Measurements from ENCODE around the gene SHROOM4. TPM values are rescaled to one million over a fixed set of nuclear protein-coding genes. Genes with fewer than 3 reads are reported as not detected.

Gene SHROOM4
- total and polyA plus RNA-seq, 2 of the 13 experiments (the other 11 are each of a cell fraction or from before 2014, with no cell fraction given): 0.08 to 0.18 TPM

GRCh38 chrX:50707405-50707804 is 106.6 kb downstream of the SHROOM4 start:
- WGBS (ENCODE audit: low lambda C conversion rate): 41% methylated on average over 2 of the region's 2 CpGs
- FAIRE-seq: no peak
- POLR2A ChIA-PET: no interaction called here
- Histone ChIP-seq H3K4me3 (replicated peaks in 1 of 3; ENCODE audit: insufficient read depth in 1 of 3, low read depth in 2 of 3, low read length in 3 of 3) (no peak overlapping the region), H3K9ac (ENCODE audit: insufficient read depth, low read depth, low read length) (no peak overlapping the region), H3K27me3 (ENCODE audit: control insufficient read depth in 1 of 2, insufficient read depth in 2 of 2, low read length in 2 of 2) (no peaks in the 10 kb centered on the region), H3K4me1 (ENCODE audit: insufficient read depth, low read length) (no peaks in the 10 kb centered on the region), H3K4me2 (ENCODE audit: low read depth, low read length) (no peak overlapping the region), H3K9me3 (ENCODE audit: low read length) (no peaks in the 10 kb centered on the region), H3K79me2 (ENCODE audit: insufficient read depth, low read length) (no peaks in the 10 kb centered on the region), H2AFZ (ENCODE audit: low read length) (no peak overlapping the region), H4K20me1 (ENCODE audit: insufficient read depth, low read length) (no peaks in the 10 kb centered on the region), H3K27ac (ENCODE audit: extremely low read length, insufficient read depth, low read length) (no peak overlapping the region), H3K36me3 (replicated peaks in 1 of 2; ENCODE audit: control insufficient read depth in 1 of 2, insufficient read depth in 2 of 2, low read length in 2 of 2) (no peaks in the 10 kb centered on the region)
- ATAC-seq: no peak
- intact Hi-C loops (cut with micrococcal nuclease; ENCODE audit: unreplicated experiment) (no loop called here), in situ Hi-C loops (cut with HindIII; ENCODE audit: extremely low pct_ligation_motif_present, low pct_unique_long_range_greater_than_20kb) (no loop called here)
- BruUV-seq (replicated peaks): no TSS peak
- CTCF ChIA-PET (ENCODE audit: low intra/inter-chr PET ratio, low total read pairs): no interaction called here
- no peak for DNase-seq (ENCODE audit: low spot score)
- TF ChIP-seq ZNF746 (CRISPR knock-in tag; IDR thresholded peaks at IDR 0.05) (no peak), ZNF124 (CRISPR knock-in tag; IDR thresholded peaks at IDR 0.05) (no peak), NONO (IDR thresholded peaks at IDR 0.05) (no peak), NONO (CRISPR knock-in tag; conservative IDR thresholded peaks at IDR 0.05) (no peak), RARA (CRISPR knock-in tag; IDR thresholded peaks at IDR 0.05) (no peak), ZNF589 (CRISPR knock-in tag; conservative IDR thresholded peaks at IDR 0.05) (no peak), SIX1 (CRISPR knock-in tag; IDR thresholded peaks at IDR 0.05; ENCODE audit: borderline replicate concordance) (no peak), ZNF7 (CRISPR knock-in tag; IDR thresholded peaks at IDR 0.05) (no peak), GLI4 (CRISPR knock-in tag; IDR thresholded peaks at IDR 0.05; ENCODE audit: borderline replicate concordance) (no peak), ZEB1 (IDR thresholded peaks at IDR 0.05; ENCODE audit: insufficient replicate concordance, low read depth) (no peak), NCOA1 (CRISPR knock-in tag; IDR thresholded peaks at IDR 0.05) (no peak), GRHL1 (CRISPR knock-in tag; conservative IDR thresholded peaks at IDR 0.05) (no peak), SP2 (CRISPR knock-in tag; IDR thresholded peaks at IDR 0.05) (no peak), ZNF615 (CRISPR knock-in tag; IDR thresholded peaks at IDR 0.05; ENCODE audit: borderline replicate concordance) (no peak), ELF4 (CRISPR knock-in tag; IDR thresholded peaks at IDR 0.05; ENCODE audit: borderline replicate concordance) (no peak), SYNCRIP (IDR thresholded peaks at IDR 0.05; ENCODE audit: insufficient read depth, low read depth, low read length) (no peak)

Measured in HepG2 (cell line).